ENCODE data around the gene ADAMTS18.

Gene ADAMTS18

DNA sequence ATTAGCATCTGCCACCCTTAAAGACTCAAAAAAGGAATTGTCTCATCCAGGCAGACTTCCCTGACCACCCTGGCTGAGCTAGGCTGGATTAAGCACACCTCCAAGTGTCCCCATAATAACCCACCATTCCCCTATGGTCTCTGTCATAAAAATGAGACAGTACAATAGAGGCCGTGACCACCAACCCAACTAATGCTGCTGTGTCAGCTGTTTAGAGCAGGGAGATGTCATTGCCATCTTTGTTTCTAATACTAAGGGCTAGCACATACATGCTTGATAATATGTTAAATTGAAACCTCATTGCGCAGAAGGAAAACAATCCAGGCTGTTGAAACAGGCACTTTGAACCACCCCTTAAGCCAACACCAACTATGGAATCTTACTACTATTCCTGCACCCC, 7.2 kb upstream of the ADAMTS18 start:
- H3K4me3 ChIP-seq (ENCODE audit: low read depth, low read length): no peak overlapping the region
- no peaks in the 10 kb centered on the region for H3K27me3 ChIP-seq (ENCODE audit: control insufficient read depth, insufficient read depth, low read length)
- no peak overlapping the region for H2AFZ ChIP-seq
- H3K4me2 ChIP-seq (ENCODE audit: low read length): no peak overlapping the region
- no peak for TF ChIP-seq CTCF (IDR thresholded peaks at IDR 0.05)
- no peaks in the 10 kb centered on the region for H3K36me3 ChIP-seq (ENCODE audit: control insufficient read depth, insufficient read depth, low read length)
- H3K27ac ChIP-seq: no peak overlapping the region
- H3K9ac ChIP-seq: no peak overlapping the region
- H3K79me2 ChIP-seq: no peaks in the 10 kb centered on the region
- H3K4me1 ChIP-seq: peaks cover 3% of the 10 kb centered on the region
- H3K9me3 ChIP-seq (ENCODE audit: control insufficient read depth, low read length): no peaks in the 10 kb centered on the region

- TF ChIP-seq CTCF (IDR thresholded peaks at IDR 0.05): no peak
- Histone ChIP-seq H3K4me3 (ENCODE audit: low read depth, low read length) (peak overlapping the region; percentile 14), H3K4me1 (peaks cover 3% of the 10 kb centered on the region), H3K4me2 (ENCODE audit: low read length) (peak overlapping the region; percentile 28), H3K79me2 (no peaks in the 10 kb centered on the region), H3K27ac (no peak overlapping the region), H2AFZ (no peak overlapping the region), H3K27me3 (ENCODE audit: control insufficient read depth, insufficient read depth, low read length) (no peaks in the 10 kb centered on the region), H3K9me3 (ENCODE audit: control insufficient read depth, low read length) (no peaks in the 10 kb centered on the region), H3K9ac (no peak overlapping the region), H3K36me3 (ENCODE audit: control insufficient read depth, insufficient read depth, low read length) (no peaks in the 10 kb centered on the region)
Measured at GRCh38 chr16:77439106-77439505, 4.3 kb upstream of the ADAMTS18 start.

GRCh38 chr16:77437859-77438258, 3.0 kb upstream of the ADAMTS18 start:
- no peak overlapping the region for H3K4me3 ChIP-seq (ENCODE audit: low read depth, low read length)
- no peak overlapping the region for H3K27ac ChIP-seq
- H3K4me2 ChIP-seq (ENCODE audit: low read length): no peak overlapping the region
- H3K36me3 ChIP-seq (ENCODE audit: control insufficient read depth, insufficient read depth, low read length): no peaks in the 10 kb centered on the region
- H3K9ac ChIP-seq: no peak overlapping the region
- TF ChIP-seq CTCF (IDR thresholded peaks at IDR 0.05): peak; percentile 14
- peaks cover 3% of the 10 kb centered on the region for H3K4me1 ChIP-seq
- no peaks in the 10 kb centered on the region for H3K9me3 ChIP-seq (ENCODE audit: control insufficient read depth, low read length)
- H3K27me3 ChIP-seq (ENCODE audit: control insufficient read depth, insufficient read depth, low read length): no peaks in the 10 kb centered on the region
- no peak overlapping the region for H2AFZ ChIP-seq
- H3K79me2 ChIP-seq: no peaks in the 10 kb centered on the region

GRCh38 chr16:77435272-77435820, 512 bp upstream of the ADAMTS18 start:
- no peak overlapping the region for H2AFZ ChIP-seq
- peak overlapping the region; percentile 69 for H3K4me3 ChIP-seq (ENCODE audit: low read depth, low read length)
- no peaks in the 10 kb centered on the region for H3K79me2 ChIP-seq
- peaks cover 3% of the 10 kb centered on the region for H3K4me1 ChIP-seq
- peak overlapping the region; percentile 80 for H3K4me2 ChIP-seq (ENCODE audit: low read length)
- no peaks in the 10 kb centered on the region for H3K27me3 ChIP-seq (ENCODE audit: control insufficient read depth, insufficient read depth, low read length)
- no peak overlapping the region for H3K9ac ChIP-seq
- no peak overlapping the region for H3K27ac ChIP-seq
- TF ChIP-seq CTCF (IDR thresholded peaks at IDR 0.05): no peak
- no peaks in the 10 kb centered on the region for H3K9me3 ChIP-seq (ENCODE audit: control insufficient read depth, low read length)
- H3K36me3 ChIP-seq (ENCODE audit: control insufficient read depth, insufficient read depth, low read length): no peaks in the 10 kb centered on the region

- Histone ChIP-seq H3K4me1 (no peaks in the 10 kb centered on the region), H3K4me3 (ENCODE audit: low read depth, low read length) (peak overlapping the region; percentile 69), H2AFZ (no peak overlapping the region), H3K36me3 (ENCODE audit: control insufficient read depth, insufficient read depth, low read length) (no peaks in the 10 kb centered on the region), H3K9ac (no peak overlapping the region), H3K27ac (no peak overlapping the region), H3K79me2 (no peaks in the 10 kb centered on the region), H3K9me3 (ENCODE audit: control insufficient read depth, low read length) (no peaks in the 10 kb centered on the region), H3K27me3 (ENCODE audit: control insufficient read depth, insufficient read depth, low read length) (no peaks in the 10 kb centered on the region), H3K4me2 (ENCODE audit: low read length) (peak overlapping the region; percentile 80)
- no peak for TF ChIP-seq CTCF (IDR thresholded peaks at IDR 0.05)
Measured at GRCh38 chr16:77434022-77434529, 758 bp downstream of the ADAMTS18 start.
